ENCODE measurements around the gene PANX2.

PANX2 gene

GRCh38 chr22:50169181-50169759 lies 1.3 kb upstream of the PANX2 start:
- DNase-seq (ENCODE audit: extremely low read depth in 1 of 2, low read depth in 1 of 2): no peak

DNA sequence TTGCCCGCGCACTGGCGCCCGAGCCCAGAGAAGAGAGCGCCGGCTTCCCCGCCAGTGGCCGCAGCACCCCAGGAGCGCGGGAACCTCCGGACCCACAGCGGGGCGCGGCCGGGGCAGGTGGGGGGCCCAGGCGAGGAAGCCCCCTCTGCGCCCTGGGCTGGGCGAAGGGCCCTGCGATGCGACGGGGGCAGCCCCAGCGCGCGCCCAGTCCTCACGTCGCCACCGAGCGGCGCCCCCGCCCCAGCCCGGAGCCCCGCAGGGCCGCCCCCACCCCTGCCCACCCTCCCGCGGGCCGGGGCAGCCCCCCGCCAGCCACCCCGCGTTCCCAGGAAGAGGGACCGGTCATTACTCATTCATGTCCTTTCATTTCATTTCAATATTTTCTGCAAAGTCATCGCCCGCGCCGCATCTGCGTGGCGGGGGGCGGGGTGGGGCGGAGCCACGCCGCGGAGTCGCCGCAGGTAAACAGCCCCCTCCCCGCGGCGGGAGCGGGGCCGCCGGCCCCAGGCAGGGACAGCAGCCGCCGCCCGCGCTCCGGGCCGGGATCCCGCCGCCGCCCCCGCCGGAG lies 673 bp upstream of the PANX2 start:
- DNase-seq (ENCODE audit: extremely low read depth in 1 of 2, low read depth in 1 of 2): no peak

DNA sequence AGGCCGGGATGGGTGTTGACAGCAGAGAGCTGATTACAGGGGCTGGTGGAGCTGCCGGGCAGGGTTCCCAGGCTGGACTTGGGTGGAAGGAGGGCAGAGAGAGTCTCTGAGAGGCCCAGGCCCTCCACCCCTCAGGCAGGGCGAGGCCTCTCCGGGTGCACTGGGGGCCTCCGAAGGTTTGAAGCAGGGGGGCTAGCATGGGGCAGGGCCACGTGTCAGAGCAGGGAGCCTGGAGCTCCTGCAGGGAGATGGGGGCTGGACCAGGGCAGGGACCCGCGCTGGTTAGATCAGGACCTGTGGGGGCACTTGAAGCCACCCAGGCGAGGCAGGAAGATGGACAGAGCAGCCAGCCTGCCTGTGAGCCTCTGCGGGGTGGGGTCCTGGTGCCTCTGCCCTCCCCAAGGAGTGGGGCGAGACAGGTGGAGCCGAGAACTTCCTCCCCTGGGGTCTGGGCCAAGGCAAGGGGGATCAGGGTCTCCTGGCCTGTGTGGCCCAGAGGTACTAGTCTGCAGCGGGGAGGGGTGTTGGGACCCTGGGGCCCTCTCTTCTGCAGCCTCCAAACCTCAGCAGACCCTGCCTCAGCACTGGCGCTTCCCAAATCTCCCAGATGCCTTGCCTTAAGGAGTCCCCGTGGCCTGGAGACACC lies 911 bp downstream of the PANX2 start:
- no peak for DNase-seq (ENCODE audit: extremely low read depth in 1 of 2, low read depth in 1 of 2)

DNA sequence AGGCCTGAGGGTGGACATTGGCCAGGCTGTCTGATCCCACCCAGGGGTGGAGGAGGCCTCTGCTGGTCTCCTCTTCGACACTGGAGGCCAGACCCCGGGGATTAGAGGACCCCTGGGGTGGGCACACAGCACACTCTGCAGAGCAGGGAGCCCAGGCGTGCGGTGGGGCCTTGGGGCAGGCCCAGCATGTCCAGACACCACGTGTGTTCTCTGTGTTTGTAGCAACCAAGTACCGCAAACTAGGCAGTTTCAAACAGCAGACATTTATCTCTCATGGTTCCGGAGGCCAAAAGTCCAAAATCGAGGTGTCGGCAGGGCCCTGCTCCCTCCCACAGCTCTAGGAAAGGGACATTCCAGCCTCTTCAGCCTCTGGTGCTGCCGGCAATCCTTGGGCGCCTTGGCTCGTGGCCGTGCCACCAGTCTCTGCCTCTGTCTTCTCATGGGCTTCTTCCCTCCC lies 1.5 kb downstream of the PANX2 start:
- no peak for DNase-seq (ENCODE audit: extremely low read depth in 1 of 2, low read depth in 1 of 2)

- DNase-seq (ENCODE audit: extremely low read depth in 1 of 2, low read depth in 1 of 2): no peak
Measured at GRCh38 chr22:50173311-50173982, 2.9 kb downstream of the PANX2 start.

- DNase-seq (ENCODE audit: extremely low read depth in 1 of 2, low read depth in 1 of 2): no peak
Measured at GRCh38 chr22:50173983-50174355, 3.4 kb downstream of the PANX2 start.

DNA sequence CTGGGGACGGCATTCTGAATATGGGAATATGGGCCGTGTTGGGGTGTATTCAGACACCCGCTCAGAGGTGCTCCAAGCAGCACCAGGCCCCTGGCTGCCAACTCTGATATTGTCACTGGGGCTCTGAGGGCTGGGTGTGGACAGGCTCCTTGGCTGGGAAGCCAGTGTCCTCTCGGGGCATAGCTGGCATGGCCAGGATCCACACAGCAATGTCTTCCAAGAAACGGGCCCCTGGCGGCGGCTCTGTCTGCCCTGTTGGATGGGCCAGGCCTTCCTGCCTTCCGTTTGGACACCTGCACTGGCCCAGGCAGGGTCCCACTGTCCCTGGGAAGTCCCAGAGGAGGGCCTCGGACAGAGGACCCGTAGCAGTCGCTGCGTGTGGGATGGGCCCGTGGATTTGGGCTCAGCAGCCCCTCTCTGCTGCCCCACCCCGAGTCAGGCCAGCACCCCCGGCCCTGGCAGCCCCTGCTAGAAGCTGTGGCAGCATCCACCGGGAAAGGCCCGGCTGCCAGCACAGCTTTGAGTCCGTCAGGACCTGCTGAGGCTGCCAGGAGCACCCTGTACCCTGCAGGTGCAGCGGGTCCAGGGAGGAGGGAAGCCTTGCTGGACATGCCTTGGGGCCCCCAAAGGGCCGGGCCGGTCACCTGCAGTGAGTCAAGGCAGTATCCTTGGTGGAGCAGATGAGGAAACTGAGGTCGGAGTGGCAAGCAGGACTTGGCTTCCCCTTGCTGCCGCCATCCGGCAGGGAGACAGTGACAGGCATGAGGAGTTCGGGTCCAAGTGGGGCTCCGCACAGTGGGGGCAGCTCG lies 4.1 kb downstream of the PANX2 start:
- DNase-seq (ENCODE audit: extremely low read depth in 1 of 2, low read depth in 1 of 2): no peak

DNA sequence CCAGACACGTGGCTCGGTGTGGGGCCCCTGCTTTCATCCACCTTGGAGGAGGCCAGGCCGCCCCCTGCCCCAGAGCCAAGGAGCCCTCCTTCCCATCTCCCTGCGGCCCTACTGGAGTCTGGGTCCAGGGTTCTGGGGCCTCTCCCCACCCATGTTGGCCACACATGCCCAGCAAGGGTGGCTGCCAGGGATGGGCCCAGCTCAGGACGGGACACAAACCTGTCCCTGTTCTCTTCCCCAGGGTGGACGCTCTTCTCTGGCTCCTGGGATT lies 4.6 kb downstream of the PANX2 start:
- DNase-seq (ENCODE audit: extremely low read depth in 1 of 2, low read depth in 1 of 2): no peak

DNA sequence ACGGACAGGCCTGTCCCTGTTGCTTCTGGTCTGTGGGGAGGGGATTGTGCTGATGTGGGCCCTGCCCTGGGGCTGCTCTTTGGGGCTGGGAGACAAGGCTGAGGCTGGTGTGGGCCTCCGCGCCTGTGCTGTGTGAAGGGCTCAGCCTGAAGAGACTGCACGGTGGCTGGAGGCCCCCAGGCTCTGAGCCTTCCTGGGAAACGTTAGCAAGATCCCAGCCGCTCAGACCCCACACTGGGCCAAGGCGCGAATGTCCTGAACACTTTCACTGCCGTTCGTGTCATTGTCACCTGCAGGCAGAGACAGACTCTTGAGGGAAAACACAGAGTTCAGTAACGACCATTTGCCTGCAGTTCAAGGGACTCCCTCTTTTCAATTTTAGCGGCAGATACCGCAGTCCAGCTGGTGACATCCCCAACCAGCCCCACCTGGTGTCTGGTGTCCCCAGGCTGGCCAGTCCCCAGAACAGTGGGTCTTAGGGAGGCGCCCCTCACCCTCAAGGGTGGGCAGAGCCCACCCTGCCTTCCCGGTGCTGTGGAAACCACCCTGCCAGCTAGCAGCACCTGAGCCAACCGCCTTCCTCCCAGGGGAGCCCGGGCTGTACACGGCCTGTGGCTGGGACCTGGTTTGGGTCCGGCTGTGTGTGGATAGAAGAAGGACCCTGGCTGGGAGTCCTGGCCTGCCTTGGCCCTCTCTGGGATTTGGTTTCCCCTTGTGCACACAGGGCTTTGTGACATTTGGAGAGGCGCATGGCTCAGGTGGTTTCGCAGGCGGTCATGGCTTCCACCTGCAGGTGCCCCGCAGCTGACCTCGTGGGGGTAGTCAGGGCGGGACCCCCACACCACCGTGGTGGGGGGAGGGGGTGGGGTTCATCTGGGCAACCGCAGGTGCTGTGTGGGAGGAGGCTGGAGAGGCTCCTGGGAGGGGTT lies 5.7 kb downstream of the PANX2 start:
- DNase-seq (ENCODE audit: extremely low read depth in 1 of 2, low read depth in 1 of 2): no peak

- DNase-seq (ENCODE audit: extremely low read depth in 1 of 2, low read depth in 1 of 2): no peak
Measured at GRCh38 chr22:50176850-50177536, 6.5 kb downstream of the PANX2 start.

DNA sequence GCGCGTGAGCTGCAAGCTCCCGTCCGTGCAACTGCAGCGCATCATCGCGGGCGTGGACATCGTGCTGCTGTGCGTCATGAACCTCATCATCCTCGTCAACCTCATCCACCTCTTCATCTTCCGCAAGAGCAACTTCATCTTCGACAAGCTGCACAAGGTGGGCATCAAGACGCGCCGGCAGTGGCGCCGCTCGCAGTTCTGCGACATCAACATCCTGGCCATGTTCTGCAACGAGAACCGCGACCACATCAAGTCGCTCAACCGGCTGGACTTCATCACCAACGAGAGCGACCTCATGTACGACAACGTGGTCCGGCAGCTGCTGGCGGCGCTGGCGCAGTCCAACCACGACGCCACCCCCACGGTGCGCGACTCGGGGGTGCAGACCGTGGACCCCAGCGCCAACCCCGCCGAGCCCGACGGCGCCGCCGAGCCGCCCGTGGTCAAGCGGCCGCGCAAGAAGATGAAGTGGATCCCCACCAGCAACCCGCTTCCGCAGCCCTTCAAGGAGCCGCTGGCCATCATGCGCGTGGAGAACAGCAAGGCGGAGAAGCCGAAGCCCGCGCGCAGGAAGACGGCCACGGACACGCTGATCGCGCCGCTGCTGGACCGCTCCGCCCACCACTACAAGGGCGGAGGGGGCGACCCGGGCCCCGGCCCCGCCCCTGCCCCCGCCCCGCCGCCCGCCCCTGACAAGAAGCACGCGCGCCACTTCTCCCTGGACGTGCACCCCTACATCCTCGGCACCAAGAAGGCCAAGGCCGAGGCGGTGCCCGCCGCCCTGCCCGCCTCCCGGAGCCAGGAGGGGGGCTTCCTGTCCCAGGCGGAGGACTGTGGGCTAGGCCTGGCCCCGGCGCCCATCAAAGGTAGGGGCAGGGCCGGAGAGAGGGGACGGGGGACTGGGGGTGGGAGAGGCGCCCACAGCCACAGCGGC lies 7.3 kb downstream of the PANX2 start:
- no peak for DNase-seq (ENCODE audit: extremely low read depth in 1 of 2, low read depth in 1 of 2)

- DNase-seq (ENCODE audit: extremely low read depth in 1 of 2, low read depth in 1 of 2): no peak
Measured at GRCh38 chr22:50178471-50178864, 7.9 kb downstream of the PANX2 start.

GRCh38 chr22:50178871-50179869 lies 8.6 kb downstream of the PANX2 start:
- DNase-seq (ENCODE audit: extremely low read depth in 1 of 2, low read depth in 1 of 2): no peak

GRCh38 chr22:50179937-50180726 lies 9.6 kb downstream of the PANX2 start:
- no peak for DNase-seq (ENCODE audit: extremely low read depth in 1 of 2, low read depth in 1 of 2)

GRCh38 chr22:50180727-50181521 lies 10.4 kb downstream of the PANX2 start:
- no peak for DNase-seq (ENCODE audit: extremely low read depth in 1 of 2, low read depth in 1 of 2)

All from activated CD8-positive, alpha-beta memory T cell treated with anti-CD3 and anti-CD28 coated beads for 1 hour (primary cell).